Ishikawa (cell line): ENCODE measurements around the gene PTPMT1.

Source experiments
- CEBPB ChIP-seq: IDR thresholded peaks from 2 replicates; pipeline ENCODE4 v1.6.1; 2012
- FOXM1 ChIP-seq: IDR thresholded peaks from 2 replicates; pipeline ENCODE4 v1.6.1; 2012; ENCODE audit warnings: low read depth, borderline replicate concordance
- MAX ChIP-seq: IDR thresholded peaks from 2 replicates; pipeline ENCODE4 v1.6.1; 2012
- REST ChIP-seq: IDR thresholded peaks from 2 replicates; pipeline ENCODE4 v1.6.1; 2012; ENCODE audit warnings: low read depth, mild to moderate bottlenecking
- TAF1 ChIP-seq: IDR thresholded peaks from 2 replicates; pipeline ENCODE4 v1.6.1; 2012; ENCODE audit warnings: low read depth, mild to moderate bottlenecking
- TCF12 ChIP-seq: IDR thresholded peaks from 2 replicates; pipeline ENCODE4 v1.6.1; 2012; ENCODE audit warnings: low read depth
- TEAD4 ChIP-seq: IDR thresholded peaks from 2 replicates; pipeline ENCODE4 v1.6.1; 2012

- TF ChIP-seq REST (no peak), FOXM1 (no peak), TAF1 (no peak), MAX (no peak), CEBPB (no peak), TCF12 (no peak), TEAD4 (no peak)
Measured at GRCh38 chr11:47592251-47592650, 26.9 kb downstream of the PTPMT1 start.
